K562 (cell line): ENCODE data around the gene MBNL2. TPM values are rescaled to one million over a fixed set of nuclear protein-coding genes. Genes with fewer than 3 reads are reported as not detected.

Experiments used
- ATAC-seq: fragments of 200-7000 bp; cut with Tn5 transposase; 3 replicates; pipeline ENCODE4 v1.9.1; 2020; ENCODE audit warnings: moderate library complexity
- BruUV-seq: library from RNA; stranded (reverse); fragments of 400-500 nt; replicated peaks from 2 replicates; lab custom pipeline; 2021; lab: Mats Ljungman, UMichigan
- CTCF ChIA-PET: fragments of 300-600 bp; formaldehyde crosslinking; extraction: SDS; loops from one replicate; lab custom pipeline; 2021; ENCODE audit warnings: low intra/inter-chr PET ratio; lab: Yijun Ruan, JAX
- POLR2A ChIA-PET: fragments of 300-600, 350-650 bp; sonication (Branson Sonifier 250); formaldehyde crosslinking; extraction: SDS; loops from one replicate; lab custom pipeline; 2021; ENCODE audit warnings: antibody characterized with exemption, inconsistent platforms; lab: Yijun Ruan, JAX
- DNase-seq, 4 experiments: peaks; one replicate each; pipeline versions ENCODE4 v3.0.0 to v3.0.0-alpha.2; 2011 to 2018; ENCODE audit warnings: low spot score in 3 of 4, mixed read lengths in 3 of 4; ENCODE audit errors: extremely low read depth in 1 of 4
- FAIRE-seq: peaks from 2 replicates; lab custom pipeline; 2011; peaks lifted over from hg19 to GRCh38; lab: Jason Lieb, UNC
- H2AFZ ChIP-seq: 2 replicates; pipeline ENCODE4 v1.6.0; 2011; ENCODE audit warnings: low read depth, low read length, control low read depth, inconsistent platforms
- H3K27ac ChIP-seq: fragments of 200-600 bp; 3 replicates; pipeline ENCODE4 v1.8.0; 2011; ENCODE audit warnings: low read depth, mild to moderate bottlenecking, control low read depth, inconsistent platforms, low read length, moderate library complexity, mixed read lengths; ENCODE audit errors: extremely low read depth
- H3K27me3 ChIP-seq, 2 experiments: fragments of 300-600 bp in 1 of 2; 2 replicates in 1 of 2; 3 replicates in 1 of 2; pipeline versions ENCODE4 v1.6.0 to v1.8.0; 2011; ENCODE audit warnings: inconsistent platforms in 2 of 2, low read length in 2 of 2, mild to moderate bottlenecking in 1 of 2, mixed read lengths in 1 of 2, moderate library complexity in 1 of 2; ENCODE audit not compliant: control insufficient read depth in 2 of 2, insufficient read depth in 2 of 2
- H3K36me3 ChIP-seq: fragments of 300-600 bp; 3 replicates; pipeline ENCODE4 v1.8.0; 2011; ENCODE audit warnings: mild to moderate bottlenecking, low read length, inconsistent platforms; ENCODE audit not compliant: control insufficient read depth, insufficient read depth
- H3K4me1 ChIP-seq, 2 experiments: fragments of 200-600 bp in 1 of 2; replicated peaks in 1 of 2; 2 replicates in 1 of 2; 3 replicates in 1 of 2; pipeline versions ENCODE4 v1.5.1 to v1.8.0; 2011; ENCODE audit warnings: inconsistent platforms in 2 of 2, low read length in 2 of 2, mild to moderate bottlenecking in 1 of 2, mixed read lengths in 1 of 2, moderate library complexity in 1 of 2; ENCODE audit not compliant: control insufficient read depth in 2 of 2, insufficient read depth in 2 of 2
- H3K4me2 ChIP-seq: 2 replicates; pipeline ENCODE4 v1.6.1; 2011; ENCODE audit warnings: low read length, control low read depth, inconsistent platforms, mixed read lengths; ENCODE audit not compliant: insufficient read depth
- H3K4me3 ChIP-seq: fragments of 200-600 bp; sonication (generic), shearing (Covaris generic); 2 replicates; pipeline ENCODE4 v1.5.1; 2016; ENCODE audit warnings: control low read depth, inconsistent platforms
- H3K79me2 ChIP-seq: fragments of 200-600 bp; 3 replicates; pipeline ENCODE4 v1.8.0; 2011; ENCODE audit warnings: low read length, inconsistent platforms; ENCODE audit not compliant: control insufficient read depth, insufficient read depth
- H3K9ac ChIP-seq, 2 experiments: 2 replicates each; pipeline versions ENCODE4 v1.6.0 to v1.6.1; 2011; ENCODE audit warnings: low read depth in 2 of 2, low read length in 2 of 2, control low read depth in 1 of 2, inconsistent platforms in 1 of 2, mild to moderate bottlenecking in 1 of 2, mixed read lengths in 1 of 2; ENCODE audit not compliant: insufficient read depth in 1 of 2
- H3K9me1 ChIP-seq: one replicate; pipeline ENCODE4 v1.6.0; 2011; ENCODE audit warnings: inconsistent platforms, mild to moderate bottlenecking, low read length, moderate library complexity; ENCODE audit not compliant: control insufficient read depth, insufficient read depth
- H3K9me3 ChIP-seq: replicated peaks from 2 replicates; pipeline ENCODE4 v1.5.1; 2011; ENCODE audit warnings: low read depth, low read length, inconsistent platforms; ENCODE audit not compliant: control insufficient read depth, insufficient read depth
- H4K20me1 ChIP-seq: replicated peaks from 2 replicates; pipeline ENCODE4 v1.6.1; 2011; ENCODE audit warnings: low read length, inconsistent platforms, mixed read lengths; ENCODE audit not compliant: control insufficient read depth, insufficient read depth
- CBFB ChIP-seq: sonication (generic); formaldehyde crosslinking; IDR thresholded peaks from 2 replicates; pipeline ENCODE4 v1.4.0; 2020; ENCODE audit warnings: mild to moderate bottlenecking, missing genetic modification reagents
- DDX20 ChIP-seq: fragments of 450-650 bp; IDR thresholded peaks from 2 replicates; pipeline ENCODE4 v1.6.1; 2016; ENCODE audit warnings: missing genetic modification characterization, low read depth, mild to moderate bottlenecking, missing compliant biosample characterization, moderate library complexity
- E4F1 ChIP-seq: fragments of 250-450 bp; sonication (Bioruptor Pico); IDR thresholded peaks from 2 replicates; pipeline ENCODE4 v1.5.0; 2021; ENCODE audit warnings: mild to moderate bottlenecking, borderline replicate concordance
- HCFC1 ChIP-seq: IDR thresholded peaks from 2 replicates; pipeline ENCODE4 v1.6.1; 2012; ENCODE audit warnings: low read depth, low read length, improper control_type of control experiment
- HDGF ChIP-seq: fragments of 450-650 bp; IDR thresholded peaks from 2 replicates; pipeline ENCODE4 v1.6.1; 2016
- HOMEZ ChIP-seq: fragments of 250-450 bp; sonication (Bioruptor Pico); IDR thresholded peaks from 2 replicates; pipeline ENCODE4 v1.4.0; 2020; ENCODE audit warnings: mild to moderate bottlenecking, moderate library complexity
- KDM1A ChIP-seq, 2 experiments: fragments of 450-650 bp; IDR thresholded peaks; 2 replicates each; pipeline ENCODE4 v1.6.1; 2016; ENCODE audit warnings: mild to moderate bottlenecking in 2 of 2
- LCOR ChIP-seq: sonication (generic); formaldehyde crosslinking; IDR thresholded peaks from 2 replicates; pipeline ENCODE4 v1.8.0; 2022; ENCODE audit warnings: mild to moderate bottlenecking, missing genetic modification reagents
- NCOA6 ChIP-seq: fragments of 450-650 bp; IDR thresholded peaks from 2 replicates; pipeline ENCODE4 v1.6.1; 2017; ENCODE audit warnings: mild to moderate bottlenecking
- NR2C1 ChIP-seq, 2 experiments: fragments of 450-650 bp; IDR thresholded peaks; 2 replicates each; pipeline ENCODE4 v1.6.1; 2017; ENCODE audit warnings: mild to moderate bottlenecking in 2 of 2, antibody characterized with exemption in 1 of 2, inconsistent platforms in 1 of 2, missing compliant biosample characterization in 1 of 2, missing genetic modification characterization in 1 of 2
- PBX2 ChIP-seq, 2 experiments: IDR thresholded peaks in 1 of 2; conservative IDR thresholded peaks in 1 of 2; 2 replicates each; pipeline ENCODE4 v1.6.1; 2016; ENCODE audit warnings: low read depth in 2 of 2, mild to moderate bottlenecking in 1 of 2, missing compliant biosample characterization in 1 of 2, missing genetic modification characterization in 1 of 2, moderate library complexity in 1 of 2
- PTRF ChIP-seq: fragments of 450-650 bp; IDR thresholded peaks from 2 replicates; pipeline ENCODE4 v1.6.1; 2016; ENCODE audit warnings: mild to moderate bottlenecking, missing genetic modification characterization, missing compliant biosample characterization
- RAD51 ChIP-seq: fragments of 450-650 bp; IDR thresholded peaks from 2 replicates; pipeline ENCODE4 v1.7.1; 2016; ENCODE audit warnings: low read depth, mild to moderate bottlenecking, borderline replicate concordance
- RNF2 ChIP-seq: sonication (generic); IDR thresholded peaks from 2 replicates; pipeline ENCODE4 v1.6.1; 2016
- ZNF263 ChIP-seq: sonication (generic); formaldehyde crosslinking; IDR thresholded peaks from 2 replicates; pipeline ENCODE4 v1.8.0; 2022; ENCODE audit warnings: mild to moderate bottlenecking, missing genetic modification reagents, borderline replicate concordance
- ZNF778 ChIP-seq: fragments of 450-650 bp; formaldehyde crosslinking; IDR thresholded peaks from 2 replicates; pipeline ENCODE4 v1.4.0; 2020; ENCODE audit warnings: mild to moderate bottlenecking, moderate library complexity
- ZZZ3 ChIP-seq: fragments of 450-650 bp; IDR thresholded peaks from 2 replicates; pipeline ENCODE4 v1.6.1; 2016; ENCODE audit warnings: antibody characterized with exemption, mild to moderate bottlenecking, moderate library complexity
- WGBS: fragments of 100-300 bp; shearing (Covaris generic); methylation state at CpG from one replicate; pipeline ENCODE4 v1.1.6; 2016; ENCODE audit warnings: low coverage, mixed read lengths; ENCODE audit not compliant: insufficient coverage; ENCODE audit errors: missing lambda C conversion rate; 5-methylcytosine and 5-hydroxymethylcytosine counted together
- in situ Hi-C: fragments of 300-500 bp; cut with MboI; formaldehyde crosslinking; loops from 4 replicates; pipeline ENCODE4 v1.15.0; 2018; ENCODE audit warnings: inconsistent platforms, mixed read lengths
- intact Hi-C: fragments of 100-400 bp; cut with micrococcal nuclease; formaldehyde crosslinking; loops from 2 replicates; pipeline ENCODE4 v1.14.2; 2022
- polyA plus RNA-seq, 8 experiments: library from polyadenylated mRNA; depleted of rRNA in 4 of 8; stranded (reverse) in 5 of 8; unstranded in 3 of 8; fragments of >200 nt; fragmentation: Nextera tagmentation in 2 of 8; fragmentation: Illumina TruSeq in 1 of 8; extraction: Ambion mirVana in 2 of 8; extraction: Trizol in 1 of 8; gene quantifications; 2 replicates each; pipeline versions ENCODE4 v1.2.1 to v1.2.3, GENCODE V29; 2011 to 2014; ENCODE audit warnings: inconsistent platforms in 1 of 8, missing spikeins in 1 of 8
- total RNA-seq, 7 experiments: library from RNA; depleted of rRNA in 6 of 7; stranded (reverse); fragments of >200 nt in 6 of 7; fragmentation: Illumina TruSeq in 2 of 7; extraction: Trizol in 2 of 7; gene quantifications; 2 replicates each; pipeline versions ENCODE4 v1.2.1 to v1.2.3, GENCODE V29; 2011 to 2021; ENCODE audit warnings: low replicate concordance in 1 of 7

MBNL2 gene
- total and polyA plus RNA-seq, 9 of the 15 experiments (the other 6 are each of a cell fraction or from before 2014, with no cell fraction given): 7.0 to 24.8 (median 13.8) TPM

- H3K9me3 ChIP-seq: no peaks in the 10 kb centered on the region
- no peak overlapping the region for H3K9ac ChIP-seq
- CTCF ChIA-PET: no interaction called here
- FAIRE-seq: no peak
- no peaks in the 10 kb centered on the region for H3K9me1 ChIP-seq
- no peak for ATAC-seq
- H2AFZ ChIP-seq: no peak overlapping the region
- in situ Hi-C loops: no loop called here
- no peaks in the 10 kb centered on the region for H3K4me1 ChIP-seq
- peaks cover 3% of the 10 kb centered on the region; the same call in 1 of the 3 replicates for H3K36me3 ChIP-seq
- H3K79me2 ChIP-seq: no peaks in the 10 kb centered on the region; the same call in 2 of the 3 replicates
- no peak overlapping the region for H3K4me2 ChIP-seq
- H4K20me1 ChIP-seq: no peaks in the 10 kb centered on the region
- POLR2A ChIA-PET: interaction anchor here (0.6 kb wide), 1 partner anchor 183 kb away, joined by 3 read pairs; no protein-coding TSS in a partner anchor
- no peak overlapping the region for H3K4me3 ChIP-seq
- TF ChIP-seq ZNF263 (CRISPR knock-in tag) (no peak), RAD51 (no peak), PTRF (tag) (no peak), DDX20 (tag) (no peak), E4F1 (CRISPR knock-in tag) (no peak), PBX2 (CRISPR knock-in tag; IDR thresholded peaks at IDR 0.05; ENCODE audit: low read depth) (no peak), PBX2 (tag; conservative IDR thresholded peaks at IDR 0.05; ENCODE audit: low read depth) (no peak), RNF2 (no peak), ZZZ3 (no peak), HDGF (no peak), NR2C1 (IDR thresholded peaks at IDR 0.05) (no peak), NR2C1 (tag; IDR thresholded peaks at IDR 0.05) (no peak), KDM1A (IDR thresholded peaks at IDR 0.05) (no peak), HOMEZ (CRISPR knock-in tag) (no peak), CBFB (CRISPR knock-in tag) (no peak), NCOA6 (no peak), LCOR (CRISPR knock-in tag) (no peak), HCFC1 (no peak), ZNF778 (CRISPR knock-in tag) (no peak)
- no peak overlapping the region for H3K27ac ChIP-seq
- 91% methylated on average over 5 of the region's 5 CpGs for WGBS
- H3K27me3 ChIP-seq: no peaks in the 10 kb centered on the region
- no TSS peak for BruUV-seq
- intact Hi-C loops: no loop called here
- DNase-seq: no peak
Measured at GRCh38 chr13:97387485-97387839, 165.3 kb downstream of the MBNL2 start.
